ENCODE results near the gene PSMD1. TPM values are rescaled to one million over a fixed set of nuclear protein-coding genes. Genes with fewer than 3 reads are reported as not detected.

The PSMD1 gene
- total and polyA plus RNA-seq, 2 of the 8 experiments (the other 6 are each of a cell fraction or from before 2014, with no cell fraction given): 179 to 272 TPM

DNA sequence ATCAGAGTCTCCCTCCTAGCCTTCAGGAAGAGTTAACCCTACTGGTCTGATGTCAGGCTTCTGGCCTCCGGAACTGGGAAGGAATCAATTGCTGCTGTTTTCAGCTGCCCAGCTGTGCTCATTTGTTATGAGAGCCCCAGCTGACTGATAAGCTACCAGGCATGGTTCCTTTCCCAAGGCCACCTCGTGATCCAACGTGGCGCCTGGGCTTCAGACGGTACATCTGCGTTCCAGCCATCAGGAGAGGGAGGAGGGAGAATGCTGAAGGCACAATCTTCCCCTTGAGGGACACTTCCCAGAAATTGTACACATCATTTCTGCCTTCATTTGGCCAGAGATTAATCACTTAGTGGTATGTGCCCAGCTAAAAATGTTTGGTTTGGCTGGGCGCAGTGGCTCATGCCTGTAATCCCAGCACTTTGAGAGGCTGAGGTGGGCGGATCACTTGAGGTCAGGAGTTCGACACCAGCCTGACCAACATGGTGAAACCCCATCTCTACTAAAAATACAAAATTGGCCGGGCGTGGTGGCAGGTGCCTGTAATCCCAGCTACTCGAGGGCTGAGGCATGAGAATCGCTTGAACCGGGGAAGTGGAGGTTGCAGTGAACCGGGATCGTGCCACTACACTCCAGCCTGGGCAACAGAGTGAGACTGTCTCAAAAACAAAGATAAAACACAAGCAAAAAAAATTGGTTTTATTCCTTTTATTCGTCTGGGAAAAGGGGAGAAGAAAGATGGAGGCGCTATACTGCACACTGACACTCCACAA lies 131.3 kb downstream of the PSMD1 start:
- WGBS, 2 experiments (ENCODE audit: extremely low coverage in 1 of 2, insufficient coverage in 1 of 2, insufficient read length in 1 of 2, insufficient replicate concordance in 2 of 2, low coverage in 1 of 2, low lambda C conversion rate in 2 of 2, missing lambda C conversion rate in 1 of 2): 88% methylated on average over 18 of the region's 18 CpGs; no CpG with 5 or more reads in 1 of the 2 experiments
- no peak overlapping the region for H3K18ac ChIP-seq (ENCODE audit: extremely low read depth, low read length)

More for the DNA sequence above, 131.3 kb downstream of the PSMD1 start:
- Histone ChIP-seq H3K79me1 (ENCODE audit: low read depth, low read length) (no peaks in the 10 kb centered on the region), H3K23me2 (ENCODE audit: low read depth, low read length) (no peaks in the 10 kb centered on the region), H3K4me3 (ENCODE audit: extremely low read depth in 1 of 4, insufficient read depth in 2 of 4, low read depth in 3 of 4, low read length in 4 of 4) (no peak overlapping the region), H3K4me2 (ENCODE audit: insufficient read depth in 1 of 2, low read depth in 2 of 2, low read length in 2 of 2) (no peak overlapping the region), H3K79me2 (ENCODE audit: control insufficient read depth in 1 of 2, insufficient read depth in 2 of 2, low read length in 2 of 2) (no peaks in the 10 kb centered on the region), H3K27ac (ENCODE audit: low read depth, low read length) (no peak overlapping the region), H4K91ac (replicated peaks; ENCODE audit: insufficient read length, low read length) (no peak overlapping the region), H3K36me3 (ENCODE audit: control insufficient read depth in 2 of 4, insufficient read depth in 4 of 4, low read length in 3 of 4) (no peaks in the 10 kb centered on the region), H3K14ac (ENCODE audit: insufficient read length) (no peak overlapping the region), H3K9ac (replicated peaks in 1 of 4; ENCODE audit: extremely low read depth in 1 of 4, low read depth in 3 of 4, low read length in 3 of 4) (no peak overlapping the region), H2BK20ac (ENCODE audit: low read length) (no peak overlapping the region), H4K20me1 (replicated peaks in 1 of 2; ENCODE audit: control insufficient read depth in 1 of 2, insufficient read depth in 2 of 2, low read length in 2 of 2) (no peaks in the 10 kb centered on the region), H2AFZ (ENCODE audit: low read length) (no peak overlapping the region), H3K27me3 (replicated peaks in 1 of 4; ENCODE audit: control insufficient read depth in 3 of 4, extremely low read depth in 1 of 4, insufficient read depth in 3 of 4, low read length in 3 of 4) (no peaks in the 10 kb centered on the region), H2BK12ac (ENCODE audit: low read depth, low read length) (peak overlapping the region; percentile 60; the same call in 1 of the 2 replicates), H2AK5ac (ENCODE audit: low read depth, low read length) (no peak overlapping the region), H4K8ac (ENCODE audit: extremely low read depth, insufficient read depth, low read length) (no peak overlapping the region; the same call in 1 of the 2 replicates), H2BK120ac (replicated peaks; ENCODE audit: low read depth, low read length) (no peak overlapping the region), H3K56ac (replicated peaks; ENCODE audit: insufficient read length, low read depth, low read length) (no peak overlapping the region), H3K4ac (replicated peaks; ENCODE audit: insufficient read length, low read depth, low read length) (no peak overlapping the region), H2BK5ac (ENCODE audit: low read depth, low read length) (no peak overlapping the region), H2BK15ac (ENCODE audit: low read length) (no peak overlapping the region; the same call in 1 of the 2 replicates), H4K5ac (ENCODE audit: insufficient read length, low read depth, low read length) (no peak overlapping the region), H3K23ac (ENCODE audit: insufficient read length) (no peak overlapping the region), H3K9me3 (ENCODE audit: insufficient read depth in 2 of 2, low read depth in 1 of 2, low read length in 1 of 2) (no peaks in the 10 kb centered on the region), H3K4me1 (replicated peaks in 1 of 4; ENCODE audit: control insufficient read depth in 3 of 4, insufficient read depth in 4 of 4, low read length in 3 of 4) (peaks cover 0 to 16% (median 10%) of the 10 kb centered on the region in 4 experiments; a peak in 6 of 7 replicates)
- TF ChIP-seq CTBP2 (IDR thresholded peaks at IDR 0.05; ENCODE audit: borderline replicate concordance, insufficient read depth, insufficient read length, low read length) (no peak), SP2 (IDR thresholded peaks at IDR 0.05; ENCODE audit: low read length) (no peak), CREB1 (IDR thresholded peaks at IDR 0.05) (no peak), SIX5 (IDR thresholded peaks at IDR 0.05; ENCODE audit: low read depth, low read length) (no peak), CHD1 (IDR thresholded peaks at IDR 0.05; ENCODE audit: low read depth, low read length) (no peak), SRF (IDR thresholded peaks at IDR 0.05; ENCODE audit: low read depth, low read length) (no peak), SIRT6 (IDR thresholded peaks at IDR 0.05; ENCODE audit: low read length) (no peak)
- TF ChIP-seq, protein P1, sequence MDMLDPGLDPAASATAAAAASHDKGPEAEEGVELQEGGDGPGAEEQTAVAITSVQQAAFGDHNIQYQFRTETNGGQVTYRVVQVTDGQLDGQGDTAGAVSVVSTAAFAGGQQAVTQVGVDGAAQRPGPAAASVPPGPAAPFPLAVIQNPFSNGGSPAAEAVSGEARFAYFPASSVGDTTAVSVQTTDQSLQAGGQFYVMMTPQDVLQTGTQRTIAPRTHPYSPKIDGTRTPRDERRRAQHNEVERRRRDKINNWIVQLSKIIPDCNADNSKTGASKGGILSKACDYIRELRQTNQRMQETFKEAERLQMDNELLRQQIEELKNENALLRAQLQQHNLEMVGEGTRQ (IDR thresholded peaks at IDR 0.05; ENCODE audit: low read length): no peak
- ChIA-PET CTCF (ENCODE audit: partially characterized antibody) (interaction anchor here (0.6 to 3.3 kb wide), 8 partner anchors 9 to 184 kb away, joined by 3 to 17 read pairs (median 3); no protein-coding TSS in a partner anchor), POLR2A (ENCODE audit: partially characterized antibody) (interaction anchor here (0.9 to 1.9 kb wide), 2 partner anchors 10 to 12 kb away, joined by 3 to 5 read pairs; no protein-coding TSS in a partner anchor)
- FAIRE-seq (no peak), DNase-seq (ENCODE audit: low read depth in 1 of 2, low spot score in 2 of 2) (no peak)
